Prostate gland (tissue), 2 donors: ENCODE measurements around the gene NDUFB3.

Experiments
- CTCF ChIP-seq, 4 experiments: fragments of 200-600 bp in 2 of 4; fragments of 450-650 bp in 2 of 4; sonication (generic) in 2 of 4; IDR thresholded peaks; 1 replicate in 3 of 4; 2 replicates in 1 of 4; pipeline ENCODE4 v1.5.1; 2016 to 2019; ENCODE audit warnings: antibody characterized with exemption in 4 of 4, mild to moderate bottlenecking in 2 of 4, moderate library complexity in 2 of 4
- POLR2A ChIP-seq: fragments of 450-650 bp; IDR thresholded peaks from one replicate; pipeline ENCODE4 v1.6.1; 2016; ENCODE audit warnings: antibody characterized with exemption, mild to moderate bottlenecking
- POLR2AphosphoS5 ChIP-seq: sonication (generic); formaldehyde crosslinking; IDR thresholded peaks from one replicate; pipeline ENCODE4 v1.6.1; 2017; ENCODE audit warnings: antibody characterized with exemption

- TF ChIP-seq CTCF (IDR thresholded peaks at IDR 0.05) (no peak), POLR2AphosphoS5 (no peak), POLR2A (no peak)
These were observed 11.6 kb upstream of the NDUFB3 start for GRCh38 chr2:201059961-201060755.
